HFFc6 (cell line): ENCODE data around the gene GLTP. TPM values are rescaled to one million over a fixed set of nuclear protein-coding genes. Genes with fewer than 3 reads are reported as not detected.

Experiments used
- DNase-seq: peaks from one replicate; pipeline ENCODE4 v3.0.0-alpha.2; 2018
- H3K27ac Mint-ChIP-seq: 2 replicates; pipeline ENCODE4 v1.8.0; 2020; ENCODE audit warnings: mild to moderate bottlenecking, mixed read lengths
- H3K27me3 Mint-ChIP-seq: 2 replicates; pipeline ENCODE4 v1.8.0; 2021; ENCODE audit warnings: mild to moderate bottlenecking, moderate library complexity, mixed read lengths; ENCODE audit not compliant: insufficient read depth
- H3K36me3 Mint-ChIP-seq: 2 replicates; pipeline ENCODE4 v1.8.0; 2021; ENCODE audit warnings: low read depth, mixed read lengths
- H3K4me1 Mint-ChIP-seq: 2 replicates; pipeline ENCODE4 v1.8.0; 2020; ENCODE audit warnings: low read depth, mixed read lengths
- H3K4me3 Mint-ChIP-seq: 2 replicates; pipeline ENCODE4 v1.8.0; 2020; ENCODE audit warnings: mild to moderate bottlenecking, moderate library complexity, mixed read lengths
- H3K9me3 Mint-ChIP-seq: 2 replicates; pipeline ENCODE4 v1.8.0; 2020; ENCODE audit warnings: mild to moderate bottlenecking, mixed read lengths
- CTCF ChIP-seq: fragments of 200-600 bp; sonication (generic); IDR thresholded peaks from 2 replicates; pipeline ENCODE4 v1.5.0; 2021; ENCODE audit warnings: antibody characterized with exemption, mild to moderate bottlenecking
- total RNA-seq, 6 experiments: library from RNA; stranded (reverse); fragmentation: NEBNext Ultra II Directional; extraction: Animal tissue kit (Norgen Biotek cat#: 25700); gene quantifications; 2 replicates in 1 of 6; 3 replicates in 5 of 6; pipeline ENCODE4 v1.2.3, GENCODE V29; 2021

GLTP gene
- total RNA-seq, 6 experiments from 2014 or later, result 77.4 to 87.9 (median 82.0) TPM

GRCh38 chr12:109920261-109920780, 40.0 kb upstream of the GLTP start:
- no peaks in the 10 kb centered on the region for H3K9me3 Mint-ChIP-seq
- H3K4me3 Mint-ChIP-seq, result no peak overlapping the region
- peaks cover 1% of the 10 kb centered on the region for H3K27me3 Mint-ChIP-seq
- no peak; the same call in 1 of the 2 replicates for TF ChIP-seq CTCF
- peaks cover 33% of the 10 kb centered on the region for H3K36me3 Mint-ChIP-seq
- DNase-seq, result peak; percentile 2
- H3K27ac Mint-ChIP-seq, result no peak overlapping the region; the same call in 1 of the 2 replicates
- H3K4me1 Mint-ChIP-seq, result no peaks in the 10 kb centered on the region

DNA sequence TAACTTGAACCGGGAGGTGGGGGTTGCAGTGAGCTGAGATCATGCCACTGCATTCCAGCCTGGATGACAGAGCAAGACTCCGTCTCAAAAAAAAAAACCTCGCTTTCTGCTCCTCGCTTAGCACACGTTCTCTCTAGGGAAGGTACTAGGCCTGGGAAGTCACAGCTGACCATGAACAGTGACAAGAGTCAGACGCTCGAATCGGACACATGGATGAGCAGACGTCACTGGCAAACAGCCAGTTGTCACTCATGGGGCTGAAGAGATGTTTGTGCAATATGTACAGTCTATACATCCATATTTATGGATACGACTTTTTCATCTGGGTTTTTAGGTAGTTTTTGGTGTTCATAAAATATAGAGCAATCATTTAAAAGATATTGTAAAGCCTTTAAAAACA, 39.1 kb upstream of the GLTP start:
- Mint-ChIP-seq H3K27ac (no peak overlapping the region), H3K36me3 (peaks cover 34% of the 10 kb centered on the region)

DNA sequence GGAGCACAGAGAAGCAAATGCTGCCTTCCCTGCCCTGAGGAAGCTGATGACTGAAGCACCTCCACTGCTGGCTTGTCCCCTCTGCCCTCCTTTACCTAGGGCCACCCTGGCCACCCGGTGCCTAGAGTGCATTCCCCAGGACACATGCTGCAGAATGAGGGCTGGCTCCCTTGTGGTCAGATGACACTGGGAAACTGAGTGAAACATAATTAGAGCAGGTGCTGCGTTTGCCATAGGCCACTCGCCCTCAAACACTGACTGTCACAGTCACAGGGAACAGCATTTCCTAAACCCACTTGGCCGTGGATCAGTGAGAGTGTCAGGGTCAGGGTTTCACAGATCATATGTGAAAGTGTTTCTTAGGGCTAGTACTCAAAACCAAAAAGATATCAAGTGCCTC, 35.7 kb upstream of the GLTP start:
- no peaks in the 10 kb centered on the region; the same call in 1 of the 2 replicates for H3K4me1 Mint-ChIP-seq
- peaks cover 35% of the 10 kb centered on the region for H3K36me3 Mint-ChIP-seq
- no peak overlapping the region for H3K4me3 Mint-ChIP-seq
- no peaks in the 10 kb centered on the region for H3K9me3 Mint-ChIP-seq
- no peak overlapping the region for H3K27ac Mint-ChIP-seq
- TF ChIP-seq CTCF, result no peak
- no peak for DNase-seq
- H3K27me3 Mint-ChIP-seq, result no peaks in the 10 kb centered on the region; the same call in none of the 2 replicates

More for the DNA sequence above, 39.1 kb upstream of the GLTP start:
- Mint-ChIP-seq H3K27me3 (peaks cover 1% of the 10 kb centered on the region), H3K4me3 (no peak overlapping the region), H3K9me3 (no peaks in the 10 kb centered on the region), H3K4me1 (no peaks in the 10 kb centered on the region)
- DNase-seq, result no peak
- TF ChIP-seq CTCF, result no peak

DNA sequence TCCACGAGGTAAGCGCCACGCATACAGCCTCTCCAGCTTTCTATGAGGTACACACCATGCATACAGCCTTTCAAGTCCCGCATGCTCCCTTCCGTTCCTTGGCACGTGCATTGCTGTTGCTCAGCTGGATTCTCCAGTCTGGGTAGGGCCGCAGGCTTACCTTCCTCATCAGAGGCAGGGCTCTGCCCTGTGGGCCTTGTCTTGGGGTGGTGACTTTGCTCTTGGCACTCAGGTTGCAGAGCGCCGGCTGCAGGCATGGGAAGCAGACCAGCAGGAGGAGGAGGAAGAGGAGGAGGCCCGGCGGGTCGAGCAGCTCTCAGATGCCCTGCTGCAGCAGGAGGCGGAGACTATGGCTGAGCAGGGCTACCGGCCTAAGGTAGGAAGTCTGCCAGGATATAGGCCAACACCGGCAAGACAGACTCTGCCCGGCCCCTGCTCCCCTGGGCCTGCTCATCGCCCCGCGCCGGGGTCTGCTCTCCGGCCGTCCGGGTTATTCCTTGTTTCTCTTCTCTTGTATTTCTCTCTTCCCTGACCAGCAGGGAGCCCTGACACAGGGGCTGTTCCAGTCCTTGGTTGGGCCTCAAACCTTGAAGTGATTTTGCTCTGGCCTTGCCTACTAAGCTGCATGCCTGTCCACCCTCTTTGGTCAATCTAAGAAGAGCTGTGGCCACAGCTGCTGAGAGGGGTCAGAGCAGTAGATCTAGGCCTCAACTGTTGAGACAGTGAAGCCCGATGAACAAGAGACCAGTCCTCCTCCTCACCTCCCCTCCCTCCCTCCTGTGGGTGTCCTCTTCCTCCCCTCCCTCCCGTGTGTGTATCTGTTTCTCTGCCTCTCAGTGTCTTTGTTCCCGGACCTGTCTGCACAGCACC, 35.1 kb upstream of the GLTP start:
- no peaks in the 10 kb centered on the region; the same call in none of the 2 replicates for H3K27me3 Mint-ChIP-seq
- no peaks in the 10 kb centered on the region; the same call in 1 of the 2 replicates for H3K4me1 Mint-ChIP-seq
- H3K27ac Mint-ChIP-seq, result no peak overlapping the region
- peaks cover 34% of the 10 kb centered on the region for H3K36me3 Mint-ChIP-seq
- no peaks in the 10 kb centered on the region for H3K9me3 Mint-ChIP-seq
- no peak for TF ChIP-seq CTCF
- H3K4me3 Mint-ChIP-seq, result no peak overlapping the region
- no peak for DNase-seq

DNA sequence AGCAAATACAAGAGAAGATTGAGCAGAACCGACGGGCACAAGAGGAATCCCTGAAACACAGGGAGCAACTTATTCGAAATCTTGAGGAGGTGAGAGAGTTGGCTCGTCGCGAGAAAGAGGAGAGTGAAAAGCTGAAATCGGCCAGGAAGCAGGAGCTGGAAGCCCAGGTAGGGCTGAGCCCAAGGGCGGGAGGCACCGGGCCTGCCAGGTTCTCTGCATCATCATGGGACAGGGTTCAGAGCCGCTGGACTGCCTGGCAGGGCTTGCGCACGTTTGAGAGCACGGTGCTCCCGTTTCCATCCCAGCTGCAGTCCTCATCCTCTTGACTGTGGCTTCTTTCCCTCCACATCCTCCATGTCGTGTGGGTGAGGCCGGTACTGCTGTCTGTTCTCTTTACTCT, 34.1 kb upstream of the GLTP start:
- Mint-ChIP-seq H3K4me3 (no peak overlapping the region; the same call in 1 of the 2 replicates), H3K9me3 (no peaks in the 10 kb centered on the region), H3K4me1 (no peaks in the 10 kb centered on the region; the same call in 1 of the 2 replicates), H3K27me3 (no peaks in the 10 kb centered on the region; the same call in none of the 2 replicates), H3K27ac (no peak overlapping the region), H3K36me3 (peaks cover 25% of the 10 kb centered on the region)
- no peak for DNase-seq
- no peak for TF ChIP-seq CTCF
